OCI-LY7 (cell line): ENCODE measurements around the gene PPCDC. TPM values are rescaled to one million over a fixed set of nuclear protein-coding genes. Genes with fewer than 3 reads are reported as not detected.
A peak's percentile ranks its signal among the peaks of the same experiment; 100 is the strongest.

Source experiments
- BruUV-seq: library from RNA; stranded (reverse); fragments of 400-500 nt; replicated peaks from 2 replicates; lab custom pipeline; 2021; lab: Mats Ljungman, UMichigan
- CTCF ChIA-PET: fragments of 300-600 bp; sonication (Branson Sonifier 250); formaldehyde crosslinking; loops from one replicate; lab custom pipeline; 2022; ENCODE audit warnings: antibody characterized with exemption; ENCODE audit not compliant: unreplicated experiment; lab: Charles Lee
- POLR2A ChIA-PET: fragments of 300-600 bp; sonication (Branson Sonifier 250); formaldehyde crosslinking; loops from one replicate; lab custom pipeline; 2022; ENCODE audit warnings: antibody characterized with exemption; lab: Charles Lee
- DNase-seq: peaks from one replicate; pipeline ENCODE4 v3.0.0-alpha.2; 2015; ENCODE audit warnings: low spot score
- H2AFZ ChIP-seq: fragments of 200-600 bp; sonication (generic), shearing (Covaris generic); 2 replicates; pipeline ENCODE4 v1.6.1; 2014; ENCODE audit warnings: mild to moderate bottlenecking, antibody characterized with exemption, low read length, moderate library complexity
- H3K27ac ChIP-seq: fragments of 200-600 bp; sonication (generic); 2 replicates; pipeline ENCODE4 v1.5.1; 2014; ENCODE audit warnings: mixed run types, low read depth, mild to moderate bottlenecking, moderate library complexity, low read length, inconsistent platforms; ENCODE audit not compliant: poor library complexity, severe bottlenecking
- H3K36me3 ChIP-seq: fragments of 200-600 bp; sonication (generic); 2 replicates; pipeline ENCODE4 v1.6.1; 2014; ENCODE audit warnings: mild to moderate bottlenecking, antibody characterized with exemption, low read length, moderate library complexity, mixed read lengths; ENCODE audit not compliant: insufficient read depth
- H3K4me1 ChIP-seq: fragments of 200-600 bp; sonication (generic); 2 replicates; pipeline ENCODE4 v1.5.1; 2014; ENCODE audit warnings: mild to moderate bottlenecking, low read length; ENCODE audit not compliant: insufficient read depth, poor library complexity, severe bottlenecking
- H3K4me2 ChIP-seq: fragments of 200-600 bp; sonication (generic); 2 replicates; pipeline ENCODE4 v1.6.1; 2014; ENCODE audit warnings: mild to moderate bottlenecking, low read length
- H3K4me3 ChIP-seq: fragments of 200-600 bp; sonication (generic); 2 replicates; pipeline ENCODE4 v1.5.1; 2014; ENCODE audit warnings: mild to moderate bottlenecking, low read depth, low read length; ENCODE audit not compliant: poor library complexity, severe bottlenecking
- H3K79me2 ChIP-seq: fragments of 200-600 bp; sonication (generic); 2 replicates; pipeline ENCODE4 v1.6.1; 2016; ENCODE audit warnings: low read depth, mild to moderate bottlenecking, low read length, moderate library complexity, mixed read lengths; ENCODE audit not compliant: insufficient read depth
- H3K9me2 ChIP-seq: fragments of 200-600 bp; sonication (generic); 2 replicates; pipeline ENCODE4 v1.6.1; 2016; ENCODE audit warnings: mild to moderate bottlenecking, low read length, mixed read lengths; ENCODE audit not compliant: insufficient read depth
- H3K9me3 ChIP-seq: fragments of 200-600 bp; sonication (generic); 2 replicates; pipeline ENCODE4 v1.6.1; 2014; ENCODE audit warnings: mild to moderate bottlenecking, mixed run types, low read length, mixed read lengths
- H4K20me1 ChIP-seq: fragments of 200-600 bp; sonication (generic); 2 replicates; pipeline ENCODE4 v1.6.1; 2014; ENCODE audit warnings: mild to moderate bottlenecking, antibody characterized with exemption, low read length, moderate library complexity, mixed read lengths; ENCODE audit not compliant: insufficient read depth
- EZH2phosphoT487 ChIP-seq: fragments of 200-600 bp; sonication (generic); IDR thresholded peaks from 2 replicates; pipeline ENCODE4 v1.6.1; 2018; ENCODE audit warnings: low read depth, borderline replicate concordance, mild to moderate bottlenecking, mixed run types, antibody characterized with exemption, low read length, moderate library complexity, mixed read lengths
- intact Hi-C: fragments of 100-400 bp; cut with micrococcal nuclease; formaldehyde crosslinking; loops from one replicate; pipeline ENCODE4 v1.10.0; 2022; ENCODE audit not compliant: unreplicated experiment
- total RNA-seq, 2 experiments: library from RNA; depleted of rRNA in 1 of 2; stranded (reverse); fragments of >200 nt in 1 of 2; shearing (Covaris generic) in 1 of 2; gene quantifications; 2 replicates each; pipeline ENCODE4 v1.2.3, GENCODE V29; 2014 to 2022
- TF ChIP-seq, protein P1 (sequence below): fragments of 200-600 bp; sonication (generic); conservative IDR thresholded peaks from 2 replicates; pipeline ENCODE4 v1.5.1; 2014; ENCODE audit warnings: mild to moderate bottlenecking, antibody characterized with exemption, low read length, moderate library complexity, mixed read lengths

The PPCDC gene
- total RNA-seq, 2 experiments from 2014 or later, result 44.3 to 48.3 TPM

DNA sequence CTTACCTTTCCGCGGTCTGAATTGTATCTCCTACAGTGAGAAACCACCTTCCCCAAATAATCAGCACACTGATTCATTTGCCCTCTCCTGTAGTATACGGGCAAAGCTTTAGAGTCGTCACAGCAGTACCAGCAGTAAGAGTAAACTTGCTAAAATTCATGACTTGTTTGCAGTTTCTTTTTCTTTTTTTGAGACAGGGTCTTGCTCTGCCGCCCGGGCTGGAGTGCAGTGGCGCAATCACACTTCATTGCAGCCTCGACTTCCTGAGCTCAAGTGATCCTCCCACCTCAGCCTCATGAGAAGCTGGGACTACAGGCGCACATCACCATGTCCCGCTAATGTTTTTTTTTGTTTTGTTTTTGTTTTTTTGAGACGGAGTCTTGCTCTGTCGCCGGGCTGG is 16.2 kb upstream of the PPCDC start:
- ChIA-PET CTCF (interaction anchor here (0.5 to 0.6 kb wide), 3 partner anchors 11 to 233 kb away, joined by 4 read pairs; no protein-coding TSS in a partner anchor), POLR2A (interaction anchor here (0.6 to 2.6 kb wide), 6 partner anchors 12 to 300 kb away, joined by 3 to 13 read pairs (median 6); partner anchors contain the start of genes PPCDC and SCAMP5)
- no peaks in the 10 kb centered on the region for H3K9me3 ChIP-seq
- peaks cover 71% of the 10 kb centered on the region for H3K4me1 ChIP-seq
- H3K4me3 ChIP-seq, result peak overlapping the region; percentile 67
- H3K9me2 ChIP-seq, result no peaks in the 10 kb centered on the region
- peaks cover 9% of the 10 kb centered on the region for H3K36me3 ChIP-seq
- H4K20me1 ChIP-seq, result no peaks in the 10 kb centered on the region
- H2AFZ ChIP-seq, result peak overlapping the region; percentile 78
- H3K79me2 ChIP-seq, result peaks cover 13% of the 10 kb centered on the region; the same call in 1 of the 2 replicates
- intact Hi-C loops, result loop anchor here (5.0 kb wide), 1 partner anchor 220 kb away; no protein-coding TSS in a partner anchor
- BruUV-seq, result no TSS peak
- peak overlapping the region; percentile 98 for H3K27ac ChIP-seq
- peak; percentile 57 for DNase-seq
- TF ChIP-seq EZH2phosphoT487, result no peak
- TF ChIP-seq, protein P1, sequence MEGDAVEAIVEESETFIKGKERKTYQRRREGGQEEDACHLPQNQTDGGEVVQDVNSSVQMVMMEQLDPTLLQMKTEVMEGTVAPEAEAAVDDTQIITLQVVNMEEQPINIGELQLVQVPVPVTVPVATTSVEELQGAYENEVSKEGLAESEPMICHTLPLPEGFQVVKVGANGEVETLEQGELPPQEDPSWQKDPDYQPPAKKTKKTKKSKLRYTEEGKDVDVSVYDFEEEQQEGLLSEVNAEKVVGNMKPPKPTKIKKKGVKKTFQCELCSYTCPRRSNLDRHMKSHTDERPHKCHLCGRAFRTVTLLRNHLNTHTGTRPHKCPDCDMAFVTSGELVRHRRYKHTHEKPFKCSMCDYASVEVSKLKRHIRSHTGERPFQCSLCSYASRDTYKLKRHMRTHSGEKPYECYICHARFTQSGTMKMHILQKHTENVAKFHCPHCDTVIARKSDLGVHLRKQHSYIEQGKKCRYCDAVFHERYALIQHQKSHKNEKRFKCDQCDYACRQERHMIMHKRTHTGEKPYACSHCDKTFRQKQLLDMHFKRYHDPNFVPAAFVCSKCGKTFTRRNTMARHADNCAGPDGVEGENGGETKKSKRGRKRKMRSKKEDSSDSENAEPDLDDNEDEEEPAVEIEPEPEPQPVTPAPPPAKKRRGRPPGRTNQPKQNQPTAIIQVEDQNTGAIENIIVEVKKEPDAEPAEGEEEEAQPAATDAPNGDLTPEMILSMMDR, result no peak
- H3K4me2 ChIP-seq, result peak overlapping the region; percentile 81

DNA sequence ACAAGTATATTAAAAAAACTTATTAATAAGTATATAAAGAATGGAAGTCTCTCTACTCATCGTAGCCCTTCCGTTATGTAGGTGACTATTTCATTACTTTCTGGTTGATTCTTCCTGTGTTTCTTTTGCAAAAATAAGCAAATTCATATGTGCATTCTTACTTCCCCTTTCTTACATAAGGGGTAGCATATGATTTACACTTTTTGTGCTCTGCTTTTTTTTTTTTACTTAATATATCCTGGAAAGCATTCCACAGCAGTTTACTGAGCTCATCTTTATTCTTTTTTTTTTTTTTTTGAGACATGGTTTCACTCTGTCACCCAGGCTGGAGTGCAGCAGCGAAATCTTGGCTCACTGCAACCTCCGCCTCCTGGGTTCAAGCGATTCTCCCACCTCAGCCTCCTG is 15.2 kb upstream of the PPCDC start:
- peak overlapping the region; percentile 81 for H3K4me2 ChIP-seq
- H3K9me3 ChIP-seq, result no peaks in the 10 kb centered on the region
- BruUV-seq, result no TSS peak
- H3K36me3 ChIP-seq, result peaks cover 19% of the 10 kb centered on the region
- H3K4me3 ChIP-seq, result peak overlapping the region; percentile 67
- DNase-seq, result peak; percentile 86
- H3K4me1 ChIP-seq, result peaks cover 75% of the 10 kb centered on the region
- intact Hi-C loops, result loop anchor here (5.0 kb wide), 1 partner anchor 221 kb away; no protein-coding TSS in a partner anchor
- peak overlapping the region; percentile 98 for H3K27ac ChIP-seq
- no peak for TF ChIP-seq EZH2phosphoT487
- TF ChIP-seq, protein P1, result no peak
- CTCF ChIA-PET, result interaction anchor here (0.5 to 0.6 kb wide), 2 partner anchors 211 to 387 kb away, joined by 3 read pairs; no protein-coding TSS in a partner anchor
- H3K9me2 ChIP-seq, result no peaks in the 10 kb centered on the region
- peaks cover 13% of the 10 kb centered on the region; the same call in 1 of the 2 replicates for H3K79me2 ChIP-seq
- no peaks in the 10 kb centered on the region for H4K20me1 ChIP-seq
- POLR2A ChIA-PET, result interaction anchor here (0.6 to 2.6 kb wide), 9 partner anchors 13 to 231 kb away, joined by 3 to 13 read pairs (median 4); partner anchors contain the start of genes PPCDC and SCAMP5
- no peak overlapping the region for H2AFZ ChIP-seq
